Activated CD8-positive, alpha-beta memory T cell treated with anti-CD3 and anti-CD28 coated beads for 36 hours (primary cell): ENCODE data around the gene TP53. TPM values are rescaled to one million over a fixed set of nuclear protein-coding genes. Genes with fewer than 3 reads are reported as not detected.

Source experiments
- CTCF ChIA-PET: fragments of 350-600 bp; sonication (Branson Sonifier 250); formaldehyde crosslinking; loops from one replicate; lab custom pipeline; 2021; ENCODE audit warnings: antibody characterized with exemption; lab: Charles Lee
- POLR2A ChIA-PET: fragments of 350-600 bp; sonication (Branson Sonifier 250); formaldehyde crosslinking; loops from one replicate; lab custom pipeline; 2021; ENCODE audit warnings: antibody characterized with exemption; lab: Charles Lee
- total RNA-seq, 2 experiments: library from RNA; stranded (reverse); gene quantifications; one replicate each; pipeline ENCODE4 v1.2.3, GENCODE V29; 2021

The TP53 gene
- total RNA-seq, 2 experiments from 2014 or later = 135 to 139 TPM

DNA sequence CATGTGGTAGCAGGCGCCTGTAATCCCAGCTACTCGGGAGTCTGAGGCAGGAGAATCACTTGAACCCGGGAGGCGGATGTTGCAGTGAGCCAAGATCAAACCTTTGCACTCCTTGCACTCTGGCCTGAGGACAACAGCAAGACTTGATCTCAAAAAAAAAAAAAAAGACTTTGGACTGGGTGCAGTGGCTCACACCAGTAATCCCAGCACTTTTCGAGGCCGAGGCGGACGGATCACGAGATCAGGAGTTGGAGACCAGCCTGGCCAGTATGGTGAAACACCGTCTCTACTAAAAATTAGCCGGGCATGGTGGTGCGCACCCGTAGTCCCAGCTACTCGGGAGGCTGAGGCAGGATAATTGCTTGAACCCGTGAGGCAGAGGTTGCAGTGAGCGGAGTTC lies 61.5 kb downstream of the TP53 start:
- POLR2A ChIA-PET = interaction anchor here (0.7 to 1.1 kb wide), 3 partner anchors 61 to 266 kb away, joined by 4 to 6 read pairs (median 5); partner anchors contain the start of gene TP53
- CTCF ChIA-PET = interaction anchor here (1.2 kb wide), 1 partner anchor 11 kb away, joined by 3 read pairs; the partner anchor contains the start of gene FXR2

- ChIA-PET CTCF (no interaction called here), POLR2A (no interaction called here)
Measured at GRCh38 chr17:7623661-7624060, 63.6 kb downstream of the TP53 start.

DNA sequence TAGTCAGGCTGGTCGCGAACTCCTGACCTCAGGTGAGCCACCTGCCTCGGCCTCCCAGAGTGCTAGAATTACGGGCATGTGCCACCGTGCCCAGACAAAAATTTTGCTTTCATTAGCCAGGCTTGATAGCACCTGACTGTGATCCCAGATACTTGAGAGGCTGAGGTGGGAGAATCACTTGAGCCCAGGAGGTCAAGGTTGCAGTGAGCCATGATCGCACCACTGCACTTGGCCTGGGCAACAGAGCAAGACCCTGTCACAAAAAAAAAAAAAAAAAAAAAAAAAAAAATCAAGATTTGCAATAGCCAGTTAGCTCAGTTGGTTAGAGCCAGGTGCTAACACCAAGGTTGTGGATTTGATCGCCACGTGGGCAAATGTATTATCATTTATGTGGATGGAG lies 66.5 kb downstream of the TP53 start:
- ChIA-PET CTCF (no interaction called here), POLR2A (no interaction called here)

DNA sequence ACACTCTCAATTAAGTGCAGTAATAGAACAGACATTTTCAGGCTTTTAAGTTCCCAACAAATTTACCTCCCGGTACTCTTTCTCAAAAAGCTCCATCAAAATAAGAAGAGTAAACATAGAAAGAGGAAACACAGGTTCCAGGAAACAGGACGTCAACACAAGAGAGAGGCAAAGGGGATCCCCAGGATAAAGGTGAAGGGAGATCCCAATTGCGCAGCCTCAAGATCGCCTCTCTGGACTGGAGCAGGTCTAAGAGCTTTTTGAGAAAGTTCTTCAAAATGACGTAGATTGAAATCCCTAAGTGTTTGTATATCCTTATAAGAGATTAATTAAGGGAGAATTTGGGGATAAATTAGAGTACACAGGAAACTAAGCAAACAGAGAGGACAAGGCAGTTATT lies 68.7 kb downstream of the TP53 start:
- POLR2A ChIA-PET = no interaction called here

More for the DNA sequence above, 68.7 kb downstream of the TP53 start:
- CTCF ChIA-PET = interaction anchor here (0.9 to 1.3 kb wide), 3 partner anchors 29 to 69 kb away, joined by 3 to 4 read pairs (median 3); partner anchors contain the start of gene TP53

Other genes with a start within 250 kb of the TP53 start
- 1 to 10 TPM; 2.0 to 2.1 TPM for gene FGF11, start 248.0 kb downstream of the TP53 start, total RNA-seq
- gene CHRNB1, start 242.4 kb downstream of the TP53 start, total RNA-seq = 1 to 10 TPM; 7.2 to 7.8 TPM
- 10 to 100 TPM; 17.6 to 17.7 TPM for gene ZBTB4, start 207.9 kb downstream of the TP53 start, total RNA-seq
- not detected for gene SLC35G6, start 206.0 kb downstream of the TP53 start, total RNA-seq
- gene POLR2A, start 203.1 kb downstream of the TP53 start, total RNA-seq = 100 to 1,000 TPM; 195 to 198 TPM
- 10 to 100 TPM; 13.3 to 14.4 TPM for gene TNFSF12, start 138.4 kb downstream of the TP53 start, total RNA-seq
- gene TNFSF13, start 128.7 kb downstream of the TP53 start, total RNA-seq = 1 to 10 TPM; 1.0 to 1.1 TPM
- 100 to 1,000 TPM; 112 to 116 TPM for gene SENP3, start 125.6 kb downstream of the TP53 start, total RNA-seq
- 1 to 10 TPM; 7.4 to 8.9 TPM for gene CD68, start 107.9 kb downstream of the TP53 start, total RNA-seq
- gene MPDU1, start 103.6 kb downstream of the TP53 start, total RNA-seq = 100 to 1,000 TPM; 105 to 106 TPM
- under 1 TPM; 0.13 to 0.25 TPM for gene SOX15, start 97.4 kb downstream of the TP53 start, total RNA-seq
- gene FXR2, start 72.6 kb downstream of the TP53 start, total RNA-seq = 10 to 100 TPM; 46.4 to 47.2 TPM
- 10 to 100 TPM; 19.2 to 20.0 TPM for gene SAT2, start 59.7 kb downstream of the TP53 start, total RNA-seq
- gene SHBG, start 57.4 kb downstream of the TP53 start, total RNA-seq = not detected
- gene ATP1B2, start 36.6 kb downstream of the TP53 start, total RNA-seq = under 1 TPM; 0.21 to 0.25 TPM
- gene WRAP53, start 987 bp upstream of the TP53 start, total RNA-seq = 10 to 100 TPM; 32.9 to 33.1 TPM
- under 1 TPM in 1 of 2 experiments, not detected in 1; 0.08 TPM for gene EFNB3, start 17.7 kb upstream of the TP53 start, total RNA-seq
- under 1 TPM; 0.10 to 0.23 TPM for gene DNAH2, start 30.3 kb upstream of the TP53 start, total RNA-seq
- 10 to 100 TPM; 65.4 to 77.7 TPM for gene KDM6B, start 146.7 kb upstream of the TP53 start, total RNA-seq
- 1 to 10 TPM; 4.6 to 5.9 TPM for gene TMEM88, start 167.6 kb upstream of the TP53 start, total RNA-seq
- 10 to 100 TPM; 62.9 to 65.3 TPM for gene NAA38, start 170.1 kb upstream of the TP53 start, total RNA-seq
- 10 to 100 TPM; 15.9 to 16.6 TPM for gene CYB5D1, start 170.5 kb upstream of the TP53 start, total RNA-seq
- gene CHD3, start 201.3 kb upstream of the TP53 start, total RNA-seq = 100 to 1,000 TPM; 112 to 113 TPM
- gene RNF227, start 228.8 kb upstream of the TP53 start, total RNA-seq = 1 to 10 TPM; 4.4 to 4.5 TPM
- 1 to 10 TPM; 5.9 to 6.7 TPM for gene KCNAB3, start 242.4 kb upstream of the TP53 start, total RNA-seq
- 100 to 1,000 TPM; 144 to 156 TPM for gene TRAPPC1, start 244.5 kb upstream of the TP53 start, total RNA-seq
- gene CNTROB, start 244.7 kb upstream of the TP53 start, total RNA-seq = 10 to 100 TPM; 40.1 to 44.4 TPM